Neural progenitor cell (in vitro differentiated cells): Measurements from ENCODE around the gene RARS1. TPM values are rescaled to one million over a fixed set of nuclear protein-coding genes. Genes with fewer than 3 reads are reported as not detected.

Experiments
- DNase-seq: peaks from one replicate; pipeline ENCODE4 v3.0.0-alpha.2; 2016; ENCODE audit warnings: low spot score
- H2AFZ ChIP-seq: fragments of 200-600 bp; sonication (generic); replicated peaks from 2 replicates; pipeline ENCODE4 v1.6.1; 2016; ENCODE audit warnings: antibody characterized with exemption
- H3F3A ChIP-seq: fragments of 200-600 bp; sonication (generic); 2 replicates; pipeline ENCODE4 v1.6.1; 2016; ENCODE audit warnings: antibody characterized with exemption, low read depth
- H3K27ac ChIP-seq: fragments of 200-600 bp; sonication (generic); 2 replicates; pipeline ENCODE4 v1.5.1; 2016; ENCODE audit warnings: mild to moderate bottlenecking
- H3K27me3 ChIP-seq: fragments of 200-600 bp; sonication (generic); 2 replicates; pipeline ENCODE4 v1.6.1; 2016; ENCODE audit warnings: mild to moderate bottlenecking, moderate library complexity
- H3K36me3 ChIP-seq: fragments of 200-600 bp; sonication (generic); 2 replicates; pipeline ENCODE4 v1.5.1; 2016
- H3K4me1 ChIP-seq: fragments of 200-600 bp; sonication (generic); 2 replicates; pipeline ENCODE4 v1.6.1; 2016; ENCODE audit warnings: mixed run types
- H3K4me2 ChIP-seq: fragments of 200-600 bp; sonication (generic); 2 replicates; pipeline ENCODE4 v1.6.1; 2016
- H3K4me3 ChIP-seq: fragments of 200-600 bp; sonication (generic); 2 replicates; pipeline ENCODE4 v1.5.1; 2016
- H3K79me2 ChIP-seq: fragments of 200-600 bp; sonication (generic); 2 replicates; pipeline ENCODE4 v1.6.1; 2016; ENCODE audit warnings: low read depth
- H3K9ac ChIP-seq: fragments of 200-600 bp; sonication (generic); 2 replicates; pipeline ENCODE4 v1.6.1; 2016
- H3K9me3 ChIP-seq: fragments of 200-600 bp; sonication (generic); 2 replicates; pipeline ENCODE4 v1.5.1; 2016; ENCODE audit warnings: low read depth
- H4K20me1 ChIP-seq: fragments of 200-600 bp; sonication (generic); 2 replicates; pipeline ENCODE4 v1.6.1; 2016; ENCODE audit warnings: low read depth
- H3K27ac Mint-ChIP-seq: 3 replicates; pipeline ENCODE4 v1.8.0; 2021; ENCODE audit warnings: mixed read lengths
- H3K27me3 Mint-ChIP-seq: 2 replicates; pipeline ENCODE4 v1.8.0; 2022; ENCODE audit warnings: low read depth, mild to moderate bottlenecking, inconsistent platforms, moderate library complexity, mixed read lengths; ENCODE audit not compliant: insufficient read depth
- H3K36me3 Mint-ChIP-seq: 3 replicates; pipeline ENCODE4 v1.8.0; 2021; ENCODE audit warnings: mixed read lengths
- H3K4me1 Mint-ChIP-seq: 3 replicates; pipeline ENCODE4 v1.8.0; 2021; ENCODE audit warnings: mixed read lengths
- H3K4me3 Mint-ChIP-seq: 3 replicates; pipeline ENCODE4 v1.8.0; 2021; ENCODE audit warnings: mild to moderate bottlenecking, moderate library complexity, mixed read lengths
- H3K9me3 Mint-ChIP-seq: 3 replicates; pipeline ENCODE4 v1.8.0; 2020; ENCODE audit warnings: mixed read lengths
- EZH2 ChIP-seq: fragments of 200-600 bp; sonication (generic); IDR thresholded peaks from 2 replicates; pipeline ENCODE4 v1.6.1; 2017; ENCODE audit warnings: antibody characterized with exemption, mild to moderate bottlenecking, moderate library complexity
- EZH2phosphoT487 ChIP-seq: fragments of 200-600 bp; sonication (generic); IDR thresholded peaks from 2 replicates; pipeline ENCODE4 v1.6.1; 2017; ENCODE audit warnings: antibody characterized with exemption
- total RNA-seq: library from RNA; depleted of rRNA; stranded (reverse); fragments of >200 nt; gene quantifications from 2 replicates; pipeline ENCODE4 v1.2.3, GENCODE V29; 2015; ENCODE audit warnings: low replicate concordance
- TF ChIP-seq, protein P1 (sequence below): fragments of 200-600 bp; sonication (generic); IDR thresholded peaks from 2 replicates; pipeline ENCODE4 v1.5.1; 2017; ENCODE audit warnings: antibody characterized with exemption, mild to moderate bottlenecking

RARS1 gene
- total RNA-seq, 1 donor from 2014 or later: 191 TPM

GRCh38 chr5:168468836-168469235 lies 17.4 kb upstream of the RARS1 start:
- TF ChIP-seq EZH2: no peak
- TF ChIP-seq EZH2phosphoT487: no peak
- TF ChIP-seq, protein P1, sequence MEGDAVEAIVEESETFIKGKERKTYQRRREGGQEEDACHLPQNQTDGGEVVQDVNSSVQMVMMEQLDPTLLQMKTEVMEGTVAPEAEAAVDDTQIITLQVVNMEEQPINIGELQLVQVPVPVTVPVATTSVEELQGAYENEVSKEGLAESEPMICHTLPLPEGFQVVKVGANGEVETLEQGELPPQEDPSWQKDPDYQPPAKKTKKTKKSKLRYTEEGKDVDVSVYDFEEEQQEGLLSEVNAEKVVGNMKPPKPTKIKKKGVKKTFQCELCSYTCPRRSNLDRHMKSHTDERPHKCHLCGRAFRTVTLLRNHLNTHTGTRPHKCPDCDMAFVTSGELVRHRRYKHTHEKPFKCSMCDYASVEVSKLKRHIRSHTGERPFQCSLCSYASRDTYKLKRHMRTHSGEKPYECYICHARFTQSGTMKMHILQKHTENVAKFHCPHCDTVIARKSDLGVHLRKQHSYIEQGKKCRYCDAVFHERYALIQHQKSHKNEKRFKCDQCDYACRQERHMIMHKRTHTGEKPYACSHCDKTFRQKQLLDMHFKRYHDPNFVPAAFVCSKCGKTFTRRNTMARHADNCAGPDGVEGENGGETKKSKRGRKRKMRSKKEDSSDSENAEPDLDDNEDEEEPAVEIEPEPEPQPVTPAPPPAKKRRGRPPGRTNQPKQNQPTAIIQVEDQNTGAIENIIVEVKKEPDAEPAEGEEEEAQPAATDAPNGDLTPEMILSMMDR: no peak
- Mint-ChIP-seq H3K4me1 (peaks cover 3% of the 10 kb centered on the region), H3K4me3 (no peak overlapping the region), H3K9me3 (no peaks in the 10 kb centered on the region), H3K27ac (no peak overlapping the region), H3K27me3 (peaks cover 2% of the 10 kb centered on the region), H3K36me3 (peaks cover 8% of the 10 kb centered on the region)
- no peaks in the 10 kb centered on the region for H3K79me2 ChIP-seq
- no peaks in the 10 kb centered on the region for H4K20me1 ChIP-seq
- no peak overlapping the region for H3K4me3 ChIP-seq
- H3K4me2 ChIP-seq: no peak overlapping the region
- H3K36me3 ChIP-seq: no peaks in the 10 kb centered on the region
- no peaks in the 10 kb centered on the region for H3K4me1 ChIP-seq
- H3F3A ChIP-seq: no peaks in the 10 kb centered on the region
- H3K27ac ChIP-seq: no peak overlapping the region
- no peak overlapping the region for H2AFZ ChIP-seq
- no peaks in the 10 kb centered on the region for H3K27me3 ChIP-seq
- no peaks in the 10 kb centered on the region for H3K9me3 ChIP-seq
- no peak for DNase-seq
- H3K9ac ChIP-seq: no peak overlapping the region

- H3K4me1 Mint-ChIP-seq: peaks cover 3% of the 10 kb centered on the region
- TF ChIP-seq EZH2: no peak
- TF ChIP-seq, protein P1: no peak
- no peak for TF ChIP-seq EZH2phosphoT487
Measured at GRCh38 chr5:168469816-168470215, 16.5 kb upstream of the RARS1 start.

GRCh38 chr5:168471785-168472184 lies 14.5 kb upstream of the RARS1 start:
- H3K9me3 Mint-ChIP-seq: no peaks in the 10 kb centered on the region
- H3K27ac Mint-ChIP-seq: no peak overlapping the region
- Histone ChIP-seq H3K27ac (no peak overlapping the region), H3K4me2 (no peak overlapping the region), H3K27me3 (no peaks in the 10 kb centered on the region), H3K9me3 (no peaks in the 10 kb centered on the region), H3K9ac (no peak overlapping the region), H4K20me1 (no peaks in the 10 kb centered on the region), H2AFZ (no peak overlapping the region), H3K36me3 (no peaks in the 10 kb centered on the region), H3K79me2 (no peaks in the 10 kb centered on the region), H3K4me1 (no peaks in the 10 kb centered on the region), H3F3A (no peaks in the 10 kb centered on the region), H3K4me3 (no peak overlapping the region)
- no peak for TF ChIP-seq EZH2
- TF ChIP-seq, protein P1: no peak
- no peak for TF ChIP-seq EZH2phosphoT487
- H3K36me3 Mint-ChIP-seq: peaks cover under 1% of the 10 kb centered on the region
- peaks cover 2% of the 10 kb centered on the region for H3K27me3 Mint-ChIP-seq
- H3K4me1 Mint-ChIP-seq: peaks cover 3% of the 10 kb centered on the region
- no peak for DNase-seq
- no peak overlapping the region for H3K4me3 Mint-ChIP-seq

More at GRCh38 chr5:168469816-168470215, 16.5 kb upstream of the RARS1 start:
- H3K4me3 ChIP-seq: no peak overlapping the region
- no peaks in the 10 kb centered on the region for H4K20me1 ChIP-seq
- no peak overlapping the region for H3K4me3 Mint-ChIP-seq
- H3K4me2 ChIP-seq: no peak overlapping the region
- H3F3A ChIP-seq: no peaks in the 10 kb centered on the region
- peaks cover 2% of the 10 kb centered on the region for H3K27me3 Mint-ChIP-seq
- peak overlapping the region; percentile 47 for H3K27ac Mint-ChIP-seq
- H3K4me1 ChIP-seq: no peaks in the 10 kb centered on the region
- H2AFZ ChIP-seq: no peak overlapping the region
- H3K9me3 ChIP-seq: no peaks in the 10 kb centered on the region
- H3K36me3 Mint-ChIP-seq: peaks cover 6% of the 10 kb centered on the region
- H3K9ac ChIP-seq: no peak overlapping the region
- no peaks in the 10 kb centered on the region for H3K36me3 ChIP-seq
- H3K79me2 ChIP-seq: no peaks in the 10 kb centered on the region
- H3K27ac ChIP-seq: no peak overlapping the region
- no peaks in the 10 kb centered on the region for H3K9me3 Mint-ChIP-seq
- no peak for DNase-seq
- no peaks in the 10 kb centered on the region for H3K27me3 ChIP-seq
